Endothelial cell of umbilical vein (primary cell): ENCODE measurements around the gene HOXD8. TPM values are rescaled to one million over a fixed set of nuclear protein-coding genes. Genes with fewer than 3 reads are reported as not detected.
A peak's percentile ranks its signal among the peaks of the same experiment; 100 is the strongest.

Experiments used
- BruUV-seq: library from RNA; stranded (reverse); fragments of 400-500 nt; replicated peaks from 2 replicates; lab custom pipeline; 2021; lab: Mats Ljungman, UMichigan
- CTCF ChIA-PET: fragments of 300-600, 350-600 bp; sonication (Branson Sonifier 250); formaldehyde crosslinking; loops from one replicate; lab custom pipeline; 2021; ENCODE audit warnings: antibody characterized with exemption, inconsistent platforms; lab: Charles Lee
- POLR2A ChIA-PET: fragments of 300-600, 350-600 bp; sonication (Branson Sonifier 250); formaldehyde crosslinking; loops from one replicate; lab custom pipeline; 2021; ENCODE audit warnings: antibody characterized with exemption, inconsistent platforms; lab: Charles Lee
- DNase-seq: peaks from one replicate; pipeline ENCODE4 v3.0.0-alpha.2; 2011; ENCODE audit warnings: low read depth, low spot score
- FAIRE-seq: peaks from 2 replicates; lab custom pipeline; 2011; peaks lifted over from hg19 to GRCh38; lab: Jason Lieb, UNC
- H2AFZ ChIP-seq: 2 replicates; pipeline ENCODE4 v1.6.0; 2012; ENCODE audit warnings: low read depth, low read length, control low read depth, inconsistent platforms
- H3K27ac ChIP-seq: 2 replicates; pipeline ENCODE4 v1.5.1; 2011; ENCODE audit warnings: low read depth, mild to moderate bottlenecking, control low read depth, low read length, moderate library complexity; ENCODE audit not compliant: insufficient read depth
- H3K27me3 ChIP-seq, 2 experiments: 2 replicates each; pipeline versions ENCODE4 v1.6.0 to v1.6.1; 2011; ENCODE audit warnings: low read length in 2 of 2, mixed read lengths in 1 of 2; ENCODE audit not compliant: control insufficient read depth in 2 of 2, insufficient read depth in 2 of 2
- H3K36me3 ChIP-seq, 2 experiments: 2 replicates in 1 of 2; 3 replicates in 1 of 2; pipeline ENCODE4 v1.5.1; 2011; ENCODE audit warnings: low read length in 2 of 2, mild to moderate bottlenecking in 1 of 2, moderate library complexity in 1 of 2; ENCODE audit not compliant: control insufficient read depth in 2 of 2, insufficient read depth in 2 of 2; ENCODE audit errors: extremely low read depth in 1 of 2
- H3K4me1 ChIP-seq: 3 replicates; pipeline ENCODE4 v1.5.1; 2011; ENCODE audit warnings: mild to moderate bottlenecking, low read length; ENCODE audit not compliant: control insufficient read depth, insufficient read depth; ENCODE audit errors: extremely low read depth
- H3K4me2 ChIP-seq: 2 replicates; pipeline ENCODE4 v1.6.1; 2011; ENCODE audit warnings: low read length, control low read depth, mixed read lengths; ENCODE audit not compliant: insufficient read depth
- H3K4me3 ChIP-seq, 3 experiments: fragments of 200-600 bp in 1 of 3; sonication (generic), shearing (Covaris generic) in 1 of 3; replicated peaks in 1 of 3; 2 replicates each; pipeline ENCODE4 v1.5.1; 2011 to 2016; ENCODE audit warnings: control low read depth in 3 of 3, low read length in 3 of 3, mild to moderate bottlenecking in 2 of 3, inconsistent platforms in 1 of 3, low read depth in 1 of 3, moderate library complexity in 1 of 3; ENCODE audit not compliant: insufficient read depth in 1 of 3
- H3K79me2 ChIP-seq: 2 replicates; pipeline ENCODE4 v1.6.0; 2012; ENCODE audit warnings: low read length, inconsistent platforms; ENCODE audit not compliant: control insufficient read depth, insufficient read depth
- H3K9ac ChIP-seq: replicated peaks from 2 replicates; pipeline ENCODE3; 2011; ENCODE audit warnings: low read length, control low read depth; ENCODE audit not compliant: insufficient read depth; ENCODE audit errors: extremely low read depth
- H3K9me1 ChIP-seq: replicated peaks from 3 replicates; pipeline ENCODE4 v1.6.0; 2011; ENCODE audit warnings: mild to moderate bottlenecking, low read length; ENCODE audit not compliant: control insufficient read depth, insufficient read depth; ENCODE audit errors: extremely low read depth
- H3K9me3 ChIP-seq: replicated peaks from 2 replicates; pipeline ENCODE4 v1.5.1; 2012; ENCODE audit warnings: low read length, inconsistent platforms; ENCODE audit not compliant: control insufficient read depth, insufficient read depth
- H4K20me1 ChIP-seq: replicated peaks from 2 replicates; pipeline ENCODE3; 2011; ENCODE audit warnings: mild to moderate bottlenecking, low read length; ENCODE audit not compliant: control insufficient read depth, insufficient read depth; ENCODE audit errors: extremely low read depth
- CTCF ChIP-seq, 2 donors: IDR thresholded peaks; 1 replicate in 1 of 2; 2 replicates in 1 of 2; pipeline ENCODE4 v1.5.1; 2011; ENCODE audit warnings: low read length in 2 of 2, mild to moderate bottlenecking in 2 of 2, moderate library complexity in 2 of 2, control low read depth in 1 of 2, inconsistent platforms in 1 of 2, low read depth in 1 of 2; ENCODE audit not compliant: insufficient read depth in 1 of 2; ENCODE audit errors: extremely low read depth in 1 of 2
- EZH2 ChIP-seq: IDR thresholded peaks from 2 replicates; pipeline ENCODE4 v1.6.1; 2012; ENCODE audit warnings: borderline replicate concordance, low read depth, mild to moderate bottlenecking, moderate library complexity, low read length, inconsistent platforms; ENCODE audit not compliant: severe bottlenecking
- FOS ChIP-seq: IDR thresholded peaks from 2 replicates; pipeline ENCODE4 v1.6.1; 2011; ENCODE audit warnings: mild to moderate bottlenecking, low read length, moderate library complexity, borderline replicate concordance; ENCODE audit not compliant: insufficient read depth
- GATA2 ChIP-seq: IDR thresholded peaks from 2 replicates; pipeline ENCODE4 v1.7.0; 2011; ENCODE audit warnings: low read depth, mild to moderate bottlenecking, moderate library complexity, mixed read lengths, low read length; ENCODE audit not compliant: insufficient read length, insufficient read depth
- JUN ChIP-seq: IDR thresholded peaks from 2 replicates; pipeline ENCODE4 v1.6.1; 2011; ENCODE audit warnings: borderline replicate concordance, low read depth; ENCODE audit not compliant: insufficient read length, insufficient read depth
- MAX ChIP-seq: IDR thresholded peaks from 2 replicates; pipeline ENCODE4 v1.6.1; 2011; ENCODE audit not compliant: insufficient read depth, insufficient read length
- MYC ChIP-seq: IDR thresholded peaks from one replicate; pipeline ENCODE4 v1.6.1; 2011; ENCODE audit warnings: mild to moderate bottlenecking, low read depth, low read length
- POLR2A ChIP-seq: IDR thresholded peaks from 2 replicates; pipeline ENCODE4 v1.6.1; 2012; ENCODE audit warnings: low read depth, mild to moderate bottlenecking, control low read depth, low read length
- POLR2AphosphoS5 ChIP-seq: IDR thresholded peaks from 2 replicates; pipeline ENCODE4 v1.6.1; 2012; ENCODE audit warnings: low read depth, mild to moderate bottlenecking, control low read depth, low read length, moderate library complexity; ENCODE audit not compliant: insufficient read depth
- dilution Hi-C: fragments of 300-500 bp; cut with MboI; formaldehyde crosslinking; loops from one replicate; pipeline ENCODE4 v1.15.0; 2019; ENCODE audit warnings: low sequenced_read_pairs; ENCODE audit not compliant: extremely low pct_ligation_motif_present
- intact Hi-C: fragments of 100-400 bp; cut with micrococcal nuclease; formaldehyde crosslinking; loops from one replicate; pipeline ENCODE4 v1.10.0; 2022
- polyA plus RNA-seq, 4 experiments: library from polyadenylated mRNA; depleted of rRNA in 3 of 4; stranded (reverse) in 3 of 4; unstranded in 1 of 4; fragments of >200 nt; gene quantifications; 2 replicates each; pipeline versions ENCODE4 v1.2.1 to v1.2.3, GENCODE V29; 2011 to 2012; ENCODE audit warnings: missing spikeins in 1 of 4
- total RNA-seq: library from RNA; stranded (reverse); gene quantifications from 2 replicates; pipeline ENCODE4 v1.2.3, GENCODE V29; 2021

Gene HOXD8
- total and polyA plus RNA-seq, 2 donors (not counting 3 experiments of a cell fraction or from before 2014, with no cell fraction given) = 6.4 to 15.6 TPM

- no peak for DNase-seq
- TF ChIP-seq GATA2 (no peak), MAX (no peak), POLR2A (no peak), FOS (no peak), MYC (no peak), EZH2 (no peak), POLR2AphosphoS5 (no peak), CTCF (IDR thresholded peaks at IDR 0.05; ENCODE audit: extremely low read depth in 1 of 2, insufficient read depth in 1 of 2, low read depth in 1 of 2, low read length in 2 of 2) (no peak), JUN (no peak)
- H2AFZ ChIP-seq = no peak overlapping the region
These were observed 44.3 kb downstream of the HOXD8 start for GRCh38 chr2:176173567-176174381.

More at GRCh38 chr2:176173567-176174381, 44.3 kb downstream of the HOXD8 start:
- CTCF ChIA-PET = interaction anchor here (0.7 to 3.5 kb wide), 5 partner anchors 12 to 478 kb away, joined by 3 to 20 read pairs (median 4); no protein-coding TSS in a partner anchor
- no peaks in the 10 kb centered on the region for H3K9me1 ChIP-seq
- POLR2A ChIA-PET = no interaction called here
- no peaks in the 10 kb centered on the region for H3K27me3 ChIP-seq
- H3K4me3 ChIP-seq = no peak overlapping the region
- no peaks in the 10 kb centered on the region for H4K20me1 ChIP-seq
- peaks cover 14% of the 10 kb centered on the region for H3K4me1 ChIP-seq
- H3K4me2 ChIP-seq = peak overlapping the region; percentile 25
- no peak overlapping the region for H3K27ac ChIP-seq
- no peaks in the 10 kb centered on the region for H3K36me3 ChIP-seq
- dilution Hi-C loops (no loop called here), intact Hi-C loops (no loop called here)
- H3K9ac ChIP-seq = no peak overlapping the region
- no peaks in the 10 kb centered on the region for H3K79me2 ChIP-seq
- FAIRE-seq = no peak
- no peaks in the 10 kb centered on the region for H3K9me3 ChIP-seq
- BruUV-seq = no TSS peak
